ENCODE results near the gene WDR18.

- TF ChIP-seq POLR2A (IDR thresholded peaks at IDR 0.05; ENCODE audit: low read length) (no peak), GATA1 (IDR thresholded peaks at IDR 0.05; ENCODE audit: low read depth, low read length) (no peak)
Measured at GRCh38 chr19:989381-990081, 5.4 kb downstream of the WDR18 start.
